ENCODE results near the gene SPATA31C1.

Gene SPATA31C1

GRCh38 chr9:87886933-87887505 lies 30.7 kb upstream of the SPATA31C1 start:
- DNase-seq: no peak
- Histone ChIP-seq H3K27ac (ENCODE audit: low read length) (no peak overlapping the region), H3K4me3 (ENCODE audit: low read depth in 1 of 2, low read length in 2 of 2) (no peak overlapping the region), H3K36me3 (ENCODE audit: insufficient read depth, low read length) (no peaks in the 10 kb centered on the region), H2AFZ (ENCODE audit: low read depth, low read length) (no peak overlapping the region), H3K4me2 (ENCODE audit: insufficient read depth, low read length) (no peak overlapping the region), H3K9me3 (ENCODE audit: insufficient read depth, low read length, severe bottlenecking) (no peaks in the 10 kb centered on the region), H3K4me1 (ENCODE audit: insufficient read depth, low read length) (no peaks in the 10 kb centered on the region), H3K9ac (ENCODE audit: low read depth, low read length) (no peak overlapping the region), H3K79me2 (ENCODE audit: insufficient read depth, low read length) (no peaks in the 10 kb centered on the region), H4K20me1 (ENCODE audit: insufficient read depth, low read length) (no peaks in the 10 kb centered on the region), H3K27me3 (ENCODE audit: insufficient read depth, low read length, poor library complexity) (no peaks in the 10 kb centered on the region)
- no peak for TF ChIP-seq EZH2 (IDR thresholded peaks at IDR 0.05; ENCODE audit: borderline replicate concordance, low read depth, low read length, severe bottlenecking)
- TF ChIP-seq, protein P1, sequence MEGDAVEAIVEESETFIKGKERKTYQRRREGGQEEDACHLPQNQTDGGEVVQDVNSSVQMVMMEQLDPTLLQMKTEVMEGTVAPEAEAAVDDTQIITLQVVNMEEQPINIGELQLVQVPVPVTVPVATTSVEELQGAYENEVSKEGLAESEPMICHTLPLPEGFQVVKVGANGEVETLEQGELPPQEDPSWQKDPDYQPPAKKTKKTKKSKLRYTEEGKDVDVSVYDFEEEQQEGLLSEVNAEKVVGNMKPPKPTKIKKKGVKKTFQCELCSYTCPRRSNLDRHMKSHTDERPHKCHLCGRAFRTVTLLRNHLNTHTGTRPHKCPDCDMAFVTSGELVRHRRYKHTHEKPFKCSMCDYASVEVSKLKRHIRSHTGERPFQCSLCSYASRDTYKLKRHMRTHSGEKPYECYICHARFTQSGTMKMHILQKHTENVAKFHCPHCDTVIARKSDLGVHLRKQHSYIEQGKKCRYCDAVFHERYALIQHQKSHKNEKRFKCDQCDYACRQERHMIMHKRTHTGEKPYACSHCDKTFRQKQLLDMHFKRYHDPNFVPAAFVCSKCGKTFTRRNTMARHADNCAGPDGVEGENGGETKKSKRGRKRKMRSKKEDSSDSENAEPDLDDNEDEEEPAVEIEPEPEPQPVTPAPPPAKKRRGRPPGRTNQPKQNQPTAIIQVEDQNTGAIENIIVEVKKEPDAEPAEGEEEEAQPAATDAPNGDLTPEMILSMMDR (IDR thresholded peaks at IDR 0.05; ENCODE audit: borderline replicate concordance, extremely low read depth, low read length, poor library complexity, severe bottlenecking): no peak
- ATAC-seq (ENCODE audit: insufficient read depth, low read depth): no peak

DNA sequence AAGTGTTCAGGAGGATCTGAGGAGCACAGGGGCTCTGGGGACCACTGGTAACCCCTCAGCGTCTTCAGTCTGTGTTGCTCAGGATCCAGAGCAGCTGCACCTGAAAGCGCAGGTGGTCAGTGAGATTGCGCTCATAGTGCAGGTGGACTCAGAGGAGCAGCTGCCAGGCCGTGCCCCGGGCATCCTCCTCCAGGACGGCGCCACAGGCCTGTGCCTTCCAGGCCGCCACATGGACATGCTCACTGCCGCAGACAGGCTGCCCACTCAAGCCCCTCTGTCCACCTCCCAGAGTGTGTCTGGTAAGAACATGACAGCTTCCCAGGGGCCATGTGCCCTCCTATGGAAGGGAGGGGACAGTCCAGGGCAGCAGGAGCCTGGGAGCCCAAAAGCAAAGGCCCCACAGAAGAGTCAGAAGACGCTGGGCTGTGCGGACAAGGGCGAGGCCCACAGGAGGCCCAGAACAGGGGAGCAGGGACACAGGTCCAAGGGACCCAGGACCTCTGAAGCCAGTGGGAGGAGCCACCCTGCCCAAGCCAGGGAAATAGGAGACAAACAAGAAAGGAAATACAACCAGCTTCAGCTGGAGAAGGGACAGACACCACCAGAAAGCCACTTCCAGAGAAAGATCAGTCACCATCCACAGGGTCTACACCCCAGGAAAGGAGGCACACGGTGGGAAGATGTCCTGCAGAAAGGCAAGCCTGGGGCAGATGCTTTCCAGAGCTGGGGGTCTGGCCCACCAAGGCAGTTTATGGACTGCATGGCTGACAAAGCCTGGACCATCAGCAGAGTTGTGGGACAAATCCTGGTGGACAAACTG lies 29.9 kb upstream of the SPATA31C1 start:
- no peak for ATAC-seq (ENCODE audit: insufficient read depth, low read depth)
- Histone ChIP-seq H3K4me1 (ENCODE audit: insufficient read depth, low read length) (no peaks in the 10 kb centered on the region), H3K4me2 (ENCODE audit: insufficient read depth, low read length) (no peak overlapping the region), H3K27me3 (ENCODE audit: insufficient read depth, low read length, poor library complexity) (no peaks in the 10 kb centered on the region), H2AFZ (ENCODE audit: low read depth, low read length) (no peak overlapping the region), H3K36me3 (ENCODE audit: insufficient read depth, low read length) (no peaks in the 10 kb centered on the region), H3K9ac (ENCODE audit: low read depth, low read length) (no peak overlapping the region), H3K27ac (ENCODE audit: low read length) (no peak overlapping the region), H4K20me1 (ENCODE audit: insufficient read depth, low read length) (no peaks in the 10 kb centered on the region), H3K4me3 (ENCODE audit: low read depth in 1 of 2, low read length in 2 of 2) (no peak overlapping the region), H3K79me2 (ENCODE audit: insufficient read depth, low read length) (no peaks in the 10 kb centered on the region), H3K9me3 (ENCODE audit: insufficient read depth, low read length, severe bottlenecking) (no peaks in the 10 kb centered on the region)
- no peak for DNase-seq
- TF ChIP-seq EZH2 (IDR thresholded peaks at IDR 0.05; ENCODE audit: borderline replicate concordance, low read depth, low read length, severe bottlenecking): no peak
- TF ChIP-seq, protein P1 (IDR thresholded peaks at IDR 0.05; ENCODE audit: borderline replicate concordance, extremely low read depth, low read length, poor library complexity, severe bottlenecking): no peak

- no peak overlapping the region for H3K27ac ChIP-seq (ENCODE audit: low read length)
- H3K4me3 ChIP-seq (ENCODE audit: low read depth in 1 of 2, low read length in 2 of 2): no peak overlapping the region
- H3K36me3 ChIP-seq (ENCODE audit: insufficient read depth, low read length): no peaks in the 10 kb centered on the region
- H3K9me3 ChIP-seq (ENCODE audit: insufficient read depth, low read length, severe bottlenecking): no peaks in the 10 kb centered on the region
- no peaks in the 10 kb centered on the region for H3K79me2 ChIP-seq (ENCODE audit: insufficient read depth, low read length)
- H3K27me3 ChIP-seq (ENCODE audit: insufficient read depth, low read length, poor library complexity): no peaks in the 10 kb centered on the region
- no peak overlapping the region for H3K4me2 ChIP-seq (ENCODE audit: insufficient read depth, low read length)
- no peak for DNase-seq
- H2AFZ ChIP-seq (ENCODE audit: low read depth, low read length): no peak overlapping the region
- H3K4me1 ChIP-seq (ENCODE audit: insufficient read depth, low read length): no peaks in the 10 kb centered on the region
- H4K20me1 ChIP-seq (ENCODE audit: insufficient read depth, low read length): no peaks in the 10 kb centered on the region
- no peak overlapping the region for H3K9ac ChIP-seq (ENCODE audit: low read depth, low read length)
- ATAC-seq (ENCODE audit: insufficient read depth, low read depth): no peak
- TF ChIP-seq, protein P1 (IDR thresholded peaks at IDR 0.05; ENCODE audit: borderline replicate concordance, extremely low read depth, low read length, poor library complexity, severe bottlenecking): no peak
- no peak for TF ChIP-seq EZH2 (IDR thresholded peaks at IDR 0.05; ENCODE audit: borderline replicate concordance, low read depth, low read length, severe bottlenecking)
Measured at GRCh38 chr9:87888501-87888900, 29.3 kb upstream of the SPATA31C1 start.
